ENCODE measurements around the gene SPEM3. TPM values are rescaled to one million over a fixed set of nuclear protein-coding genes. Genes with fewer than 3 reads are reported as not detected.

SPEM3 gene
- total and polyA plus RNA-seq, 8 donors = not detected

DNA sequence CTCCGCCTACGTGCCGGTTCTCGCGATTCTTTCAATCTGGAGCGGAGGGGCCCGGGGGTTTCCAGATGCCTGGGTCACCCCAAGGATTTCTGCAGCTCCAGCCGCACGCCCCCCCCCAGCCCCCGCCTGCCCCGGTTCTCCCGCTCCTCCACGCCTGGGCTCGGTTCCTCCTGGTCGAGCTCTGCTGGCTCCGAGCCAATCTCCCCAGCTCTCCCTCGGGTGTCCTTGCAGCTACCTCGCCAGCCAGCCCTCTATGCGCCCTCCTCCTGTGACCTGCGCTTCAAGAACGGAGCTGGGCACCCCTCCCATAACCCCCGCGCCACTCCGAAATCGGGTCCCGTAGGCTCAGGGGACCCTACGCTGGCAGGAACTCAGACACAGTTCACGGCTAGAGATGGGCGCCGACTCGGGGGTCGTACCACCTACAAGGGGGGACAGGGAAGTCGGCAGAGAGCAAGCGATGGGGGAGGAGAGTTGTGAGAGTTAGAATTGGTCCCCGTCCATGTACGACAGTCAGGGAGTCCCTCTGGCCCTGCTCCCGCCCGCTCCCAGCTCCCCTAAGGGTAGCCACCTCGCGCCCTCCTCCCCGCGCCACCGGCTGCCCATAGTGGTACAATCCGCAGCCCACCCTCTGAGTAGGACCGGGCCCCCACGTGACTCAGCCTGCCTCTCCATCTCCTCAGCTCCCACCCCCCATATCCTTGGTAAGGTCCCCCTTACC is 11.6 kb downstream of the SPEM3 start:
- no peaks in the 10 kb centered on the region for H3K9me3 ChIP-seq
- DNase-seq (peak; percentile 49 to 92 (median 75)), ATAC-seq (no peak), FAIRE-seq (no peak)
- 10% methylated on average over 43 to 46 of the region's 46 CpGs for WGBS, 2 donors
- H3K27me3 ChIP-seq = no peaks in the 10 kb centered on the region
- no peak overlapping the region for H3K27ac ChIP-seq
- TF ChIP-seq CTCF (IDR thresholded peaks at IDR 0.05) = no peak
- intact Hi-C loops (cut with DNase I) = loop anchor here in 2 of 3 donors (5.0 kb wide), 1 partner anchor 37 kb away; the partner anchor contains the start of gene ZBTB4 (in 2 of the 2)
- peaks cover 5 to 18% (median 11%) of the 10 kb centered on the region in 3 donors for H3K4me1 ChIP-seq
- peak overlapping the region; percentile 2 to 45 (median 26) for H3K4me3 ChIP-seq
- no peaks in the 10 kb centered on the region for H3K36me3 ChIP-seq

DNA sequence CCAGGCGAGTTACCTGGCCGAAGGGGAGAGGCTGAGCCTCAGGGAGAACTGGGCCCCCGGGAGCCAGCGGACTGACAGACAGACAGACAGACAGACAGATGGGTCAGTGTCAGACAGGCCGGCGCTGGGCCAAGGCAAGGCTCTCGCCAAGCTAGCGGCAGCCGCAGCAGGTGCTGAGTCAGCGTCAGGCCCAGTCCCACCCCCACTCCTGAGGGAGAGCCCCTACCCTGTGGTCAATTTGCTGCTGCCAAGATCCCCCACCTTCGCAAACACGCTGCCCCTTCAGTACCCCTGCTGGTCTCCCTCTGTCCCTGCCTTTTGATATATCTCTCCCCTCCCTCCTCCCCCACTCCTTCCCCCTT is 12.2 kb downstream of the SPEM3 start:
- 28 to 37% methylated on average over 12 of the region's 12 CpGs for WGBS, 2 donors
- no peaks in the 10 kb centered on the region for H3K9me3 ChIP-seq
- peak in 3 of 6 donors; percentile 34 to 83 (median 65) for DNase-seq
- no peak for TF ChIP-seq CTCF (IDR thresholded peaks at IDR 0.05)
- ATAC-seq = no peak
- FAIRE-seq = no peak
- H3K36me3 ChIP-seq = no peaks in the 10 kb centered on the region
- H3K4me1 ChIP-seq = peaks cover 5 to 22% (median 11%) of the 10 kb centered on the region in 3 donors
- intact Hi-C loops (cut with DNase I) = loop anchor here in 2 of 3 donors (5.0 kb wide), 1 partner anchor 36 kb away; the partner anchor contains the start of gene ZBTB4 (in 2 of the 2)
- no peaks in the 10 kb centered on the region for H3K27me3 ChIP-seq
- no peak overlapping the region for H3K27ac ChIP-seq
- H3K4me3 ChIP-seq = peak overlapping the region in 1 of 4 donors; percentile 45

- TF ChIP-seq CTCF (IDR thresholded peaks at IDR 0.05) = no peak
These were observed 12.6 kb downstream of the SPEM3 start for GRCh38 chr17:7441266-7441665.

DNA sequence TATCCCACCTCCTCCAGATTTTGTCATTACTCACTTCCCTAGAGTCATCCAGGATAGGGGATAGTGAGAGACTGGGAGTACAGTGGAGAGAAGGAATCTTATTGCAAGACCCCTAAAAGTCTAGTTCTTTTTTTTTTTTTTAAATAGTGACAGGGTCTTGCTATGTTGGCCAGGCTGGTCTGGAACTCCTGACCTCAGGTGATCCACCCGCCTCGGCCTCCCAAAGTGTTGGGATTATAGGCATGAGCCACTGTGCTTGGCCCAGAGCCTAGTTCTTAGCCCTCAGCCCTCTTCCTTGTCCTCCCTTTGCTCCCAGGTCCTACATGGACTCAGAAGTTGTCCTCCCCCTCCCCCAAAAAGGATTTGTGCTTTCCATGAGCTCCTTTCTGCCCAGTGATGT is 13.5 kb downstream of the SPEM3 start:
- no peaks in the 10 kb centered on the region for H3K36me3 ChIP-seq
- TF ChIP-seq CTCF (IDR thresholded peaks at IDR 0.05) = no peak
- H3K4me3 ChIP-seq = no peak overlapping the region
- H3K9me3 ChIP-seq = no peaks in the 10 kb centered on the region
- intact Hi-C loops (cut with DNase I) = loop anchor here in 2 of 3 donors (5.0 kb wide), 1 partner anchor 35 kb away; the partner anchor contains the start of gene ZBTB4 (in 2 of the 2)
- H3K27me3 ChIP-seq = no peaks in the 10 kb centered on the region
- H3K27ac ChIP-seq = no peak overlapping the region
- peaks cover 5 to 22% (median 5%) of the 10 kb centered on the region in 3 donors for H3K4me1 ChIP-seq
- no peak for FAIRE-seq
- DNase-seq = no peak
- no peak for ATAC-seq
- WGBS, 2 donors = 86 to 88% methylated on average over 2 of the region's 2 CpGs

More at GRCh38 chr17:7441266-7441665, 12.6 kb downstream of the SPEM3 start:
- H3K4me1 ChIP-seq = peaks cover 5 to 23% (median 10%) of the 10 kb centered on the region in 3 donors
- no peaks in the 10 kb centered on the region for H3K9me3 ChIP-seq
- no peak overlapping the region for H3K4me3 ChIP-seq
- no peak for FAIRE-seq
- DNase-seq = no peak
- H3K36me3 ChIP-seq = no peaks in the 10 kb centered on the region
- intact Hi-C loops (cut with DNase I) = loop anchor here in 2 of 3 donors (5.0 kb wide), 1 partner anchor 36 kb away; the partner anchor contains the start of gene ZBTB4 (in 2 of the 2)
- H3K27ac ChIP-seq = no peak overlapping the region
- 81 to 85% methylated on average over 7 of the region's 7 CpGs for WGBS, 2 donors
- H3K27me3 ChIP-seq = no peaks in the 10 kb centered on the region
- ATAC-seq = no peak
